HEK293 (cell line): Measurements from ENCODE around the gene KLF13.

Experiments
- CTCF ChIA-PET: fragments of 350-600 bp; formaldehyde crosslinking; extraction: SDS; loops from one replicate; lab custom pipeline; 2021; ENCODE audit warnings: antibody characterized with exemption; lab: Yijun Ruan, JAX
- POLR2A ChIA-PET: fragments of 300-600 bp; formaldehyde crosslinking; extraction: SDS; loops from one replicate; lab custom pipeline; 2020; ENCODE audit warnings: antibody characterized with exemption, inconsistent platforms; lab: Yijun Ruan, JAX
- H3K27ac ChIP-seq: fragments of 200-500 bp; sonication (Bioruptor generic); 2 replicates; pipeline ENCODE4 v1.5.1; 2014; ENCODE audit warnings: low read depth, low read length, control low read depth, inconsistent platforms; ENCODE audit errors: extremely low read depth
- H3K36me3 ChIP-seq, 2 experiments: fragments of 200-500 bp in 1 of 2; sonication (Bioruptor generic) in 1 of 2; 1 replicate in 1 of 2; 2 replicates in 1 of 2; pipeline ENCODE4 v1.5.1; 2014 to 2017; ENCODE audit warnings: inconsistent platforms in 2 of 2, low read length in 2 of 2; ENCODE audit not compliant: control insufficient read depth in 2 of 2, insufficient read depth in 1 of 2
- H3K4me1 ChIP-seq: fragments of 200-500 bp; sonication (Bioruptor generic); 2 replicates; pipeline ENCODE4 v1.5.1; 2014; ENCODE audit warnings: mild to moderate bottlenecking, low read length, inconsistent platforms; ENCODE audit not compliant: control insufficient read depth, insufficient read depth
- H3K4me3 ChIP-seq: 2 replicates; pipeline ENCODE4 v1.5.1; 2011; ENCODE audit warnings: low read depth, mild to moderate bottlenecking, control low read depth, low read length, moderate library complexity
- H3K9me3 ChIP-seq: fragments of 200-500 bp; sonication (Bioruptor generic); 2 replicates; pipeline ENCODE4 v1.5.1; 2014; ENCODE audit warnings: low read depth, low read length, inconsistent platforms; ENCODE audit not compliant: control insufficient read depth, insufficient read depth
- HOXD13 ChIP-seq: sonication (generic); formaldehyde crosslinking; IDR thresholded peaks from 2 replicates; pipeline ENCODE4 v1.8.0; 2022; ENCODE audit warnings: missing genetic modification reagents, borderline replicate concordance
- KLF7 ChIP-seq: fragments of 450-650 bp; formaldehyde crosslinking; IDR thresholded peaks from 2 replicates; pipeline ENCODE4 v1.5.1; 2016; ENCODE audit warnings: missing biosample characterization, missing genetic modification characterization, borderline replicate concordance
- KLF8 ChIP-seq: fragments of 450-650 bp; formaldehyde crosslinking; IDR thresholded peaks from 2 replicates; pipeline ENCODE4 v1.5.1; 2016; ENCODE audit warnings: missing biosample characterization, missing genetic modification characterization
- MYNN ChIP-seq: fragments of 450-650 bp; formaldehyde crosslinking; IDR thresholded peaks from 2 replicates; pipeline ENCODE4 v1.5.1; 2016; ENCODE audit warnings: missing biosample characterization, missing genetic modification characterization, borderline replicate concordance
- OSR2 ChIP-seq: fragments of 450-650 bp; formaldehyde crosslinking; IDR thresholded peaks from 2 replicates; pipeline ENCODE4 v1.5.1; 2016; ENCODE audit warnings: missing biosample characterization, missing genetic modification characterization
- SCRT1 ChIP-seq: fragments of 450-650 bp; formaldehyde crosslinking; IDR thresholded peaks from 2 replicates; pipeline ENCODE4 v1.5.1; 2016; ENCODE audit warnings: missing biosample characterization, missing genetic modification characterization, borderline replicate concordance
- YY2 ChIP-seq: fragments of 450-650 bp; formaldehyde crosslinking; IDR thresholded peaks from 2 replicates; pipeline ENCODE4 v1.5.1; 2016; ENCODE audit warnings: missing biosample characterization, missing genetic modification characterization
- ZBTB17 ChIP-seq: fragments of 450-650 bp; formaldehyde crosslinking; IDR thresholded peaks from 2 replicates; pipeline ENCODE4 v1.5.1; 2016; ENCODE audit warnings: missing biosample characterization, missing genetic modification characterization
- ZEB2 ChIP-seq: fragments of 450-650 bp; formaldehyde crosslinking; IDR thresholded peaks from 2 replicates; pipeline ENCODE4 v1.5.1; 2016; ENCODE audit warnings: missing biosample characterization, missing genetic modification characterization
- ZNF121 ChIP-seq: fragments of 450-650 bp; formaldehyde crosslinking; IDR thresholded peaks from 2 replicates; pipeline ENCODE4 v1.5.1; 2016; ENCODE audit warnings: missing biosample characterization, missing genetic modification characterization
- ZNF155 ChIP-seq: fragments of 450-650 bp; formaldehyde crosslinking; IDR thresholded peaks from 2 replicates; pipeline ENCODE4 v1.5.1; 2016; ENCODE audit warnings: missing biosample characterization, missing genetic modification characterization
- ZNF19 ChIP-seq: fragments of 450-650 bp; formaldehyde crosslinking; IDR thresholded peaks from 2 replicates; pipeline ENCODE4; 2016; ENCODE audit warnings: missing biosample characterization, missing genetic modification characterization, low read depth
- ZNF24 ChIP-seq: fragments of 450-650 bp; formaldehyde crosslinking; IDR thresholded peaks from 2 replicates; pipeline ENCODE4 v1.5.1; 2016; ENCODE audit warnings: missing biosample characterization, missing genetic modification characterization
- ZNF274 ChIP-seq, 2 experiments: fragments of 200-500 bp in 1 of 2; fragments of 450-650 bp in 1 of 2; sonication (Bioruptor generic) in 1 of 2; formaldehyde crosslinking in 1 of 2; IDR thresholded peaks; 2 replicates each; pipeline versions ENCODE4 v1.5.1 to v1.6.1; 2014 to 2016; ENCODE audit warnings: borderline replicate concordance in 1 of 2, inconsistent platforms in 1 of 2, low read length in 1 of 2, missing biosample characterization in 1 of 2, missing genetic modification characterization in 1 of 2
- ZNF366 ChIP-seq: fragments of 450-650 bp; formaldehyde crosslinking; conservative IDR thresholded peaks from 2 replicates; pipeline ENCODE4 v1.5.1; 2016; ENCODE audit warnings: missing biosample characterization, missing genetic modification characterization
- ZNF555 ChIP-seq: fragments of 450-650 bp; formaldehyde crosslinking; conservative IDR thresholded peaks from 2 replicates; pipeline ENCODE4 v1.5.1; 2017; ENCODE audit warnings: missing biosample characterization, mild to moderate bottlenecking, missing genetic modification characterization, inconsistent platforms
- ZNF610 ChIP-seq: fragments of 450-650 bp; formaldehyde crosslinking; IDR thresholded peaks from 2 replicates; pipeline ENCODE4 v1.5.1; 2016; ENCODE audit warnings: missing biosample characterization, missing genetic modification characterization, borderline replicate concordance
- ZNF621 ChIP-seq: fragments of 450-650 bp; formaldehyde crosslinking; IDR thresholded peaks from 2 replicates; pipeline ENCODE4 v1.5.1; 2017; ENCODE audit warnings: missing biosample characterization, missing genetic modification characterization
- ZNF707 ChIP-seq: fragments of 450-650 bp; formaldehyde crosslinking; IDR thresholded peaks from 2 replicates; pipeline ENCODE4 v1.5.1; 2016; ENCODE audit warnings: missing biosample characterization, missing genetic modification characterization
- ZNF776 ChIP-seq: fragments of 450-650 bp; formaldehyde crosslinking; IDR thresholded peaks from 2 replicates; pipeline ENCODE4 v1.5.0; 2017; ENCODE audit warnings: missing biosample characterization, missing genetic modification characterization, borderline replicate concordance
- ZNF830 ChIP-seq: fragments of 450-650 bp; IDR thresholded peaks from 2 replicates; pipeline ENCODE4 v1.5.0; 2018; ENCODE audit warnings: missing biosample characterization, missing genetic modification characterization, low read depth, mild to moderate bottlenecking, moderate library complexity
- ZNF843 ChIP-seq: fragments of 450-650 bp; formaldehyde crosslinking; IDR thresholded peaks from 2 replicates; pipeline ENCODE4 v1.5.1; 2016; ENCODE audit warnings: missing biosample characterization, missing genetic modification characterization
- TF ChIP-seq, protein P1 (sequence below): fragments of 450-650 bp; formaldehyde crosslinking; IDR thresholded peaks from 2 replicates; pipeline ENCODE4 v1.5.1; 2017; ENCODE audit warnings: missing biosample characterization, mild to moderate bottlenecking, missing genetic modification characterization, moderate library complexity
- TF ChIP-seq, protein P2 (sequence below): fragments of 450-650 bp; formaldehyde crosslinking; IDR thresholded peaks from 2 replicates; pipeline ENCODE4 v1.5.1; 2016; ENCODE audit warnings: missing biosample characterization, missing genetic modification characterization
- TF ChIP-seq, protein P3 (sequence below): fragments of 450-650 bp; formaldehyde crosslinking; IDR thresholded peaks from 2 replicates; pipeline ENCODE4 v1.5.1; 2016; ENCODE audit warnings: missing biosample characterization, missing genetic modification characterization
- TF ChIP-seq, protein P4 (sequence below): fragments of 450-650 bp; formaldehyde crosslinking; IDR thresholded peaks from 2 replicates; pipeline ENCODE4 v1.5.1; 2016; ENCODE audit warnings: missing biosample characterization, missing genetic modification characterization
- TF ChIP-seq, protein P5 (sequence below): fragments of 450-650 bp; formaldehyde crosslinking; IDR thresholded peaks from 2 replicates; pipeline ENCODE4 v1.5.1; 2016; ENCODE audit warnings: missing biosample characterization, missing genetic modification characterization

KLF13 gene

DNA sequence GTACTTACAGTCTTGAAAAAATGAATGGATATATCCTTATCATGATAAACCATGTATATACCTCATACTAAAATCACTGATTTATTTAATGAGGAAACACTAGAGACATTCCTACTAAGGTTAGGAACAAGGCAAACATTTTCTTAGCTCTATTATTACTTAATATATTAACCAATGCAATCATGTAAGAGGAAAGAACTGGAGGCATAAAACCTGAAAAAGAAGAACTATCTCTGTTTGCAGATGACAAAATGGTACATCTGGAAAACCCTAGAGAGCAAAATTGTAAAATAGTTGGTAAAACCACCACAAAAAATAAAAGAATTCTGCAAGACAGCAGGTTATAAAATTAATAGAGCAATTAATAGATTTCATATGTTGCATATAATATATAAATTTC is 81.2 kb downstream of the KLF13 start:
- CTCF ChIA-PET: no interaction called here

DNA sequence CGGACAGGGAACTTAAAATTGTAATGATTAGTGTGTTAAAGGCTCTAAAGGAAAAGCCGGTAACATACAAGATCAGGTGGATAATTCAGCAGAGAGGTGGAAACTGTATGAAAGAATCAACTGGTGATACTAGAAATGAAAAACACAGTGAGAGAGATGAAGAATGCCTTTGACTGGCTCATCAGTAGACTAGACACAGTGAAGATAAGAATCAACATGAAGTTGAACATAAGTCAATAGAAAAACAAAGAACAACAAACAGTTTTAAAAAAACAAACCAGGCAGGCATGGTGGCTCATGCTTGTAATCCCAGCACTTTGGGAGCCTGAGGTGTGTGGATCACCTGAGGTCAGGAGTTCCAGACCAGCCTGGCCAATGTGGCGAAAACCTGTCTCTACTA is 82.1 kb downstream of the KLF13 start:
- TF ChIP-seq ZNF830 (tag by site-specific recombination) (no peak), ZEB2 (tag by site-specific recombination) (no peak), ZNF24 (tag by site-specific recombination) (no peak), ZNF610 (no peak), KLF7 (tag by site-specific recombination) (no peak), ZBTB17 (tag by site-specific recombination) (no peak), ZNF707 (no peak), ZNF274 (IDR thresholded peaks at IDR 0.05; ENCODE audit: low read length) (no peak), ZNF274 (tag by site-specific recombination; IDR thresholded peaks at IDR 0.05; ENCODE audit: borderline replicate concordance) (no peak), OSR2 (tag by site-specific recombination) (no peak), KLF8 (tag by site-specific recombination) (no peak)
- TF ChIP-seq, protein P1, sequence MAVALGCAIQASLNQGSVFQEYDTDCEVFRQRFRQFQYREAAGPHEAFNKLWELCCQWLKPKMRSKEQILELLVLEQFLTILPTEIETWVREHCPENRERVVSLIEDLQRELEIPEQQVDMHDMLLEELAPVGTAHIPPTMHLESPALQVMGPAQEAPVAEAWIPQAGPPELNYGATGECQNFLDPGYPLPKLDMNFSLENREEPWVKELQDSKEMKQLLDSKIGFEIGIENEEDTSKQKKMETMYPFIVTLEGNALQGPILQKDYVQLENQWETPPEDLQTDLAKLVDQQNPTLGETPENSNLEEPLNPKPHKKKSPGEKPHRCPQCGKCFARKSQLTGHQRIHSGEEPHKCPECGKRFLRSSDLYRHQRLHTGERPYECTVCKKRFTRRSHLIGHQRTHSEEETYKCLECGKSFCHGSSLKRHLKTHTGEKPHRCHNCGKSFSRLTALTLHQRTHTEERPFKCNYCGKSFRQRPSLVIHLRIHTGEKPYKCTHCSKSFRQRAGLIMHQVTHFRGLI (tag by site-specific recombination): no peak
- TF ChIP-seq, all 188 proteins: peak for 0
- no peaks in the 10 kb centered on the region for H3K9me3 ChIP-seq
- no peaks in the 10 kb centered on the region for H3K36me3 ChIP-seq
- H3K4me3 ChIP-seq: no peak overlapping the region
- no peak overlapping the region for H3K27ac ChIP-seq
- CTCF ChIA-PET: no interaction called here
- POLR2A ChIA-PET: no interaction called here
- no peaks in the 10 kb centered on the region for H3K4me1 ChIP-seq

More for the DNA sequence above, 81.2 kb downstream of the KLF13 start:
- Histone ChIP-seq H3K27ac (no peak overlapping the region), H3K9me3 (no peaks in the 10 kb centered on the region), H3K4me3 (no peak overlapping the region), H3K4me1 (no peaks in the 10 kb centered on the region), H3K36me3 (no peaks in the 10 kb centered on the region)
- TF ChIP-seq, protein P2, sequence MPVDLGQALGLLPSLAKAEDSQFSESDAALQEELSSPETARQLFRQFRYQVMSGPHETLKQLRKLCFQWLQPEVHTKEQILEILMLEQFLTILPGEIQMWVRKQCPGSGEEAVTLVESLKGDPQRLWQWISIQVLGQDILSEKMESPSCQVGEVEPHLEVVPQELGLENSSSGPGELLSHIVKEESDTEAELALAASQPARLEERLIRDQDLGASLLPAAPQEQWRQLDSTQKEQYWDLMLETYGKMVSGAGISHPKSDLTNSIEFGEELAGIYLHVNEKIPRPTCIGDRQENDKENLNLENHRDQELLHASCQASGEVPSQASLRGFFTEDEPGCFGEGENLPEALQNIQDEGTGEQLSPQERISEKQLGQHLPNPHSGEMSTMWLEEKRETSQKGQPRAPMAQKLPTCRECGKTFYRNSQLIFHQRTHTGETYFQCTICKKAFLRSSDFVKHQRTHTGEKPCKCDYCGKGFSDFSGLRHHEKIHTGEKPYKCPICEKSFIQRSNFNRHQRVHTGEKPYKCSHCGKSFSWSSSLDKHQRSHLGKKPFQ (tag by site-specific recombination): no peak
- TF ChIP-seq, protein P3, sequence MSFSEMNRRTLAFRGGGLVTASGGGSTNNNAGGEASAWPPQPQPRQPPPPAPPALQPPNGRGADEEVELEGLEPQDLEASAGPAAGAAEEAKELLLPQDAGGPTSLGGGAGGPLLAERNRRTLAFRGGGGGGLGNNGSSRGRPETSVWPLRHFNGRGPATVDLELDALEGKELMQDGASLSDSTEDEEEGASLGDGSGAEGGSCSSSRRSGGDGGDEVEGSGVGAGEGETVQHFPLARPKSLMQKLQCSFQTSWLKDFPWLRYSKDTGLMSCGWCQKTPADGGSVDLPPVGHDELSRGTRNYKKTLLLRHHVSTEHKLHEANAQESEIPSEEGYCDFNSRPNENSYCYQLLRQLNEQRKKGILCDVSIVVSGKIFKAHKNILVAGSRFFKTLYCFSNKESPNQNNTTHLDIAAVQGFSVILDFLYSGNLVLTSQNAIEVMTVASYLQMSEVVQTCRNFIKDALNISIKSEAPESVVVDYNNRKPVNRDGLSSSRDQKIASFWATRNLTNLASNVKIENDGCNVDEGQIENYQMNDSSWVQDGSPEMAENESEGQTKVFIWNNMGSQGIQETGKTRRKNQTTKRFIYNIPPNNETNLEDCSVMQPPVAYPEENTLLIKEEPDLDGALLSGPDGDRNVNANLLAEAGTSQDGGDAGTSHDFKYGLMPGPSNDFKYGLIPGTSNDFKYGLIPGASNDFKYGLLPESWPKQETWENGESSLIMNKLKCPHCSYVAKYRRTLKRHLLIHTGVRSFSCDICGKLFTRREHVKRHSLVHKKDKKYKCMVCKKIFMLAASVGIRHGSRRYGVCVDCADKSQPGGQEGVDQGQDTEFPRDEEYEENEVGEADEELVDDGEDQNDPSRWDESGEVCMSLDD (tag by site-specific recombination): no peak
- TF ChIP-seq MYNN (tag by site-specific recombination): no peak
- TF ChIP-seq ZNF621 (tag by site-specific recombination): no peak
- no peak for TF ChIP-seq ZNF843 (tag by site-specific recombination)
- TF ChIP-seq YY2 (tag by site-specific recombination): no peak
- TF ChIP-seq ZNF776: no peak
- TF ChIP-seq, protein P4, sequence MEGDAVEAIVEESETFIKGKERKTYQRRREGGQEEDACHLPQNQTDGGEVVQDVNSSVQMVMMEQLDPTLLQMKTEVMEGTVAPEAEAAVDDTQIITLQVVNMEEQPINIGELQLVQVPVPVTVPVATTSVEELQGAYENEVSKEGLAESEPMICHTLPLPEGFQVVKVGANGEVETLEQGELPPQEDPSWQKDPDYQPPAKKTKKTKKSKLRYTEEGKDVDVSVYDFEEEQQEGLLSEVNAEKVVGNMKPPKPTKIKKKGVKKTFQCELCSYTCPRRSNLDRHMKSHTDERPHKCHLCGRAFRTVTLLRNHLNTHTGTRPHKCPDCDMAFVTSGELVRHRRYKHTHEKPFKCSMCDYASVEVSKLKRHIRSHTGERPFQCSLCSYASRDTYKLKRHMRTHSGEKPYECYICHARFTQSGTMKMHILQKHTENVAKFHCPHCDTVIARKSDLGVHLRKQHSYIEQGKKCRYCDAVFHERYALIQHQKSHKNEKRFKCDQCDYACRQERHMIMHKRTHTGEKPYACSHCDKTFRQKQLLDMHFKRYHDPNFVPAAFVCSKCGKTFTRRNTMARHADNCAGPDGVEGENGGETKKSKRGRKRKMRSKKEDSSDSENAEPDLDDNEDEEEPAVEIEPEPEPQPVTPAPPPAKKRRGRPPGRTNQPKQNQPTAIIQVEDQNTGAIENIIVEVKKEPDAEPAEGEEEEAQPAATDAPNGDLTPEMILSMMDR (tag by site-specific recombination): no peak
- no peak for TF ChIP-seq ZNF366 (tag by site-specific recombination)
- no peak for TF ChIP-seq ZNF19 (tag by site-specific recombination)
- no peak for TF ChIP-seq ZNF121 (tag by site-specific recombination)
- no peak for TF ChIP-seq ZNF155
- no peak for TF ChIP-seq SCRT1 (tag by site-specific recombination)
- TF ChIP-seq HOXD13: no peak
- no peak for TF ChIP-seq ZNF555 (tag by site-specific recombination)
- TF ChIP-seq, protein P5, sequence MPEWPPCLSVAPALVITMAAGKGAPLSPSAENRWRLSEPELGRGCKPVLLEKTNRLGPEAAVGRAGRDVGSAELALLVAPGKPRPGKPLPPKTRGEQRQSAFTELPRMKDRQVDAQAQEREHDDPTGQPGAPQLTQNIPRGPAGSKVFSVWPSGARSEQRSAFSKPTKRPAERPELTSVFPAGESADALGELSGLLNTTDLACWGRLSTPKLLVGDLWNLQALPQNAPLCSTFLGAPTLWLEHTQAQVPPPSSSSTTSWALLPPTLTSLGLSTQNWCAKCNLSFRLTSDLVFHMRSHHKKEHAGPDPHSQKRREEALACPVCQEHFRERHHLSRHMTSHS (tag by site-specific recombination): no peak
- POLR2A ChIA-PET: no interaction called here
